WTC11 (cell line): ENCODE data around the gene GMIP. TPM values are rescaled to one million over a fixed set of nuclear protein-coding genes. Genes with fewer than 3 reads are reported as not detected.

Experiments
- ATAC-seq: fragments of 200-7000 bp; cut with Tn5 transposase; 2 replicates; pipeline ENCODE4 v1.10.0; 2021; ENCODE audit warnings: mild to moderate bottlenecking, moderate library complexity
- CTCF ChIA-PET: fragments of 300-600 bp; sonication (Branson Sonifier 250); formaldehyde crosslinking; loops from one replicate; lab custom pipeline; 2021; ENCODE audit warnings: antibody characterized with exemption; lab: Charles Lee
- POLR2A ChIA-PET: fragments of 350-600 bp; sonication (Branson Sonifier 250); formaldehyde crosslinking; loops from one replicate; lab custom pipeline; 2021; ENCODE audit warnings: antibody characterized with exemption; lab: Charles Lee
- DNase-seq: peaks from one replicate; pipeline ENCODE4 v3.0.0; 2021; ENCODE audit warnings: low spot score
- H3K27ac Mint-ChIP-seq: 2 replicates; pipeline ENCODE4 v1.8.0; 2021; ENCODE audit warnings: mixed read lengths
- H3K27me3 Mint-ChIP-seq: 2 replicates; pipeline ENCODE4 v1.8.0; 2021; ENCODE audit warnings: low read depth, mild to moderate bottlenecking, moderate library complexity, mixed read lengths
- H3K36me3 Mint-ChIP-seq: 2 replicates; pipeline ENCODE4 v1.8.0; 2021; ENCODE audit warnings: mixed read lengths
- H3K4me1 Mint-ChIP-seq: 2 replicates; pipeline ENCODE4 v1.8.0; 2022; ENCODE audit warnings: mixed read lengths
- H3K4me3 Mint-ChIP-seq: 2 replicates; pipeline ENCODE4 v1.8.0; 2021; ENCODE audit warnings: mild to moderate bottlenecking, moderate library complexity, mixed read lengths
- H3K9me3 Mint-ChIP-seq: 2 replicates; pipeline ENCODE4 v1.8.0; 2021; ENCODE audit warnings: mixed read lengths
- AFF4 ChIP-seq: sonication (generic); formaldehyde crosslinking; IDR thresholded peaks from 2 replicates; pipeline ENCODE4 v1.8.1; 2023; ENCODE audit warnings: mild to moderate bottlenecking, missing genetic modification reagents, borderline replicate concordance
- ATF1 ChIP-seq: sonication (generic); formaldehyde crosslinking; IDR thresholded peaks from 2 replicates; pipeline ENCODE4 v1.8.1; 2023; ENCODE audit warnings: mild to moderate bottlenecking, moderate library complexity, missing genetic modification reagents
- CREB1 ChIP-seq: sonication (generic); formaldehyde crosslinking; IDR thresholded peaks from 2 replicates; pipeline ENCODE4 v1.8.0; 2023; ENCODE audit warnings: mild to moderate bottlenecking, missing genetic modification reagents
- EMX1 ChIP-seq: fragments of 250-450 bp; sonication (Bioruptor Pico); IDR thresholded peaks from 2 replicates; pipeline ENCODE4 v1.8.0; 2021; ENCODE audit warnings: mild to moderate bottlenecking
- ETV6 ChIP-seq: sonication (generic); formaldehyde crosslinking; IDR thresholded peaks from 2 replicates; pipeline ENCODE4 v1.8.1; 2022; ENCODE audit warnings: mild to moderate bottlenecking, missing genetic modification reagents
- FOXP1 ChIP-seq: sonication (generic); formaldehyde crosslinking; IDR thresholded peaks from 2 replicates; pipeline ENCODE4 v1.8.0; 2022; ENCODE audit warnings: missing genetic modification reagents, mild to moderate bottlenecking, moderate library complexity, borderline replicate concordance
- GRHL2 ChIP-seq: fragments of 250-450 bp; sonication (Bioruptor Pico); IDR thresholded peaks from 2 replicates; pipeline ENCODE4 v1.8.0; 2022; ENCODE audit warnings: mild to moderate bottlenecking, moderate library complexity; ENCODE audit not compliant: insufficient replicate concordance, severe bottlenecking
- MXD4 ChIP-seq: fragments of 250-450 bp; sonication (Bioruptor Pico); IDR thresholded peaks from 2 replicates; pipeline ENCODE4 v1.8.0; 2021; ENCODE audit warnings: mild to moderate bottlenecking, moderate library complexity, borderline replicate concordance
- NR1H2 ChIP-seq: sonication (generic); formaldehyde crosslinking; IDR thresholded peaks from 2 replicates; pipeline ENCODE4 v1.9.0; 2021; ENCODE audit warnings: mild to moderate bottlenecking, moderate library complexity, missing genetic modification reagents
- NR3C1 ChIP-seq: sonication (generic); formaldehyde crosslinking; conservative IDR thresholded peaks from 2 replicates; pipeline ENCODE4 v1.8.1; 2023; ENCODE audit warnings: low read depth, mild to moderate bottlenecking, missing genetic modification reagents
- SMAD3 ChIP-seq: sonication (generic); formaldehyde crosslinking; IDR thresholded peaks from 2 replicates; pipeline ENCODE4 v1.8.0; 2022; ENCODE audit warnings: missing genetic modification reagents, mild to moderate bottlenecking, borderline replicate concordance
- SOX15 ChIP-seq: fragments of 250-450 bp; sonication (Bioruptor Pico); IDR thresholded peaks from 2 replicates; pipeline ENCODE4 v1.9.0; 2021; ENCODE audit warnings: mild to moderate bottlenecking
- TCF7 ChIP-seq: sonication (generic); formaldehyde crosslinking; IDR thresholded peaks from 2 replicates; pipeline ENCODE4 v1.8.0; 2022; ENCODE audit warnings: mild to moderate bottlenecking, low read depth, missing genetic modification reagents, moderate library complexity
- TEAD1 ChIP-seq: sonication (generic); formaldehyde crosslinking; IDR thresholded peaks from 2 replicates; pipeline ENCODE4 v1.8.0; 2022; ENCODE audit warnings: mild to moderate bottlenecking, missing genetic modification reagents
- TEAD4 ChIP-seq: sonication (generic); formaldehyde crosslinking; IDR thresholded peaks from 2 replicates; pipeline ENCODE4 v1.8.0; 2022; ENCODE audit warnings: mild to moderate bottlenecking, missing genetic modification reagents
- TP53 ChIP-seq: sonication (generic); formaldehyde crosslinking; IDR thresholded peaks from 2 replicates; pipeline ENCODE4 v1.8.1; 2023; ENCODE audit warnings: mild to moderate bottlenecking, missing genetic modification reagents
- ZBTB43 ChIP-seq: sonication (generic); formaldehyde crosslinking; IDR thresholded peaks from 2 replicates; pipeline ENCODE4 v1.8.1; 2023; ENCODE audit warnings: mild to moderate bottlenecking, missing genetic modification reagents
- ZNF416 ChIP-seq: fragments of 250-450 bp; sonication (Bioruptor Pico); IDR thresholded peaks from 2 replicates; pipeline ENCODE4 v1.9.0; 2021; ENCODE audit warnings: mild to moderate bottlenecking, inconsistent platforms
- ZNF423 ChIP-seq: fragments of 250-450 bp; sonication (Bioruptor Pico); IDR thresholded peaks from 2 replicates; pipeline ENCODE4 v2.1.2; 2022; ENCODE audit warnings: mild to moderate bottlenecking, moderate library complexity
- ZSCAN18 ChIP-seq: fragments of 250-450 bp; sonication (Bioruptor Pico); IDR thresholded peaks from 2 replicates; pipeline ENCODE4 v2.1.2; 2022; ENCODE audit warnings: mild to moderate bottlenecking, moderate library complexity
- total RNA-seq: library from RNA; stranded (reverse); gene quantifications from 3 replicates; pipeline ENCODE4 v1.2.3, GENCODE V29; 2021
- TF ChIP-seq, protein P1 (sequence below): sonication (generic); formaldehyde crosslinking; IDR thresholded peaks from 2 replicates; pipeline ENCODE4 v1.8.0; 2022; ENCODE audit warnings: mild to moderate bottlenecking, missing genetic modification reagents
- TF ChIP-seq, protein P2 (sequence below): sonication (generic); formaldehyde crosslinking; IDR thresholded peaks from 2 replicates; pipeline ENCODE4 v1.8.0; 2022; ENCODE audit warnings: mild to moderate bottlenecking, missing genetic modification reagents
- TF ChIP-seq, protein P3 (sequence below): sonication (generic); formaldehyde crosslinking; conservative IDR thresholded peaks from 2 replicates; pipeline ENCODE4 v1.8.1; 2023; ENCODE audit warnings: mild to moderate bottlenecking, low read depth, missing genetic modification reagents, moderate library complexity

The GMIP gene
- total RNA-seq, 1 experiment from 2014 or later, result 23.0 TPM

- TF ChIP-seq NR3C1 (CRISPR knock-in tag) (no peak), SOX15 (CRISPR knock-in tag) (no peak), TCF7 (no peak), ETV6 (CRISPR knock-in tag) (no peak), FOXP1 (CRISPR knock-in tag) (no peak), CREB1 (no peak), ZNF416 (CRISPR knock-in tag) (no peak), MXD4 (no peak), TP53 (CRISPR knock-in tag) (no peak)
- TF ChIP-seq, protein P1, sequence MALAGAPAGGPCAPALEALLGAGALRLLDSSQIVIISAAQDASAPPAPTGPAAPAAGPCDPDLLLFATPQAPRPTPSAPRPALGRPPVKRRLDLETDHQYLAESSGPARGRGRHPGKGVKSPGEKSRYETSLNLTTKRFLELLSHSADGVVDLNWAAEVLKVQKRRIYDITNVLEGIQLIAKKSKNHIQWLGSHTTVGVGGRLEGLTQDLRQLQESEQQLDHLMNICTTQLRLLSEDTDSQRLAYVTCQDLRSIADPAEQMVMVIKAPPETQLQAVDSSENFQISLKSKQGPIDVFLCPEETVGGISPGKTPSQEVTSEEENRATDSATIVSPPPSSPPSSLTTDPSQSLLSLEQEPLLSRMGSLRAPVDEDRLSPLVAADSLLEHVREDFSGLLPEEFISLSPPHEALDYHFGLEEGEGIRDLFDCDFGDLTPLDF, result no peak
- TF ChIP-seq, all 79 proteins: peak for 0
Observed at GRCh38 chr19:19630426-19630825, 13.0 kb downstream of the GMIP start (continued).

DNA sequence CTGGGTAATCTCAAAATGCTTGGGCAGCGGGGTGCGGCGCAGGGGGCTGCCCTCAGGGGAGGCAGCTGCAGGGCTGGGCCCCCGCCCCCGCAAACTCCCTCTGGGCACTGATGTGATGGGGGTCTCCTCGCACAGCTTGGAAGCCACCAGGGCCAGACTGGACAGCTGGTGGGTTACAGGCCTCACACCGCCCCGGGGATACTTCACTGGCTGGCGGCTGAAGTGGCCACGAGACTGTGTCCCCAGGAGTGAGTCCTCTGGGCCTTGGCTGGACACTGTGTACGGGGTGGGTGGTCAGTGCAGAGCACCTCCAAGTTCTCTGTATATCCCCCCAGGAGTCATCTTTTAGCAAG is 13.4 kb downstream of the GMIP start:
- H3K36me3 Mint-ChIP-seq, result peaks cover 20% of the 10 kb centered on the region
- DNase-seq, result no peak
- H3K27ac Mint-ChIP-seq, result no peak overlapping the region
- peaks cover 17% of the 10 kb centered on the region for H3K4me1 Mint-ChIP-seq
- H3K27me3 Mint-ChIP-seq, result no peaks in the 10 kb centered on the region; the same call in 1 of the 2 replicates
- H3K9me3 Mint-ChIP-seq, result no peaks in the 10 kb centered on the region
- ChIA-PET CTCF (no interaction called here), POLR2A (no interaction called here)
- ATAC-seq, result no peak
- H3K4me3 Mint-ChIP-seq, result no peak overlapping the region
- TF ChIP-seq GRHL2 (no peak), EMX1 (CRISPR knock-in tag) (no peak), ZBTB43 (no peak), ZSCAN18 (CRISPR knock-in tag) (no peak), TEAD1 (CRISPR knock-in tag) (no peak)

GRCh38 chr19:19628501-19629134 is 14.8 kb downstream of the GMIP start:
- ATAC-seq (peak; percentile 83), DNase-seq (peak; percentile 91)
- Mint-ChIP-seq H3K36me3 (peaks cover 23% of the 10 kb centered on the region), H3K4me1 (peaks cover 17% of the 10 kb centered on the region), H3K4me3 (peak overlapping the region; percentile 79), H3K27ac (peak overlapping the region; percentile 98), H3K9me3 (no peaks in the 10 kb centered on the region), H3K27me3 (no peaks in the 10 kb centered on the region; the same call in 1 of the 2 replicates)
- CTCF ChIA-PET, result interaction anchor here (0.8 to 2.1 kb wide), 12 partner anchors 8 to 116 kb away, joined by 3 to 23 read pairs (median 6); partner anchors contain the start of genes GMIP and PBX4
- POLR2A ChIA-PET, result interaction anchor here (0.6 to 1.9 kb wide), 11 partner anchors 9 to 306 kb away, joined by 3 to 8 read pairs (median 4); partner anchors contain the start of genes ATP13A1, PBX4 and ZNF253
- TF ChIP-seq SMAD3 (CRISPR knock-in tag) (no peak), AFF4 (0 out of 2 replicates have a peak, but pooled peaks have one; percentile 40), TEAD4 (CRISPR knock-in tag) (no peak), NR1H2 (no peak), ATF1 (CRISPR knock-in tag) (0 out of 2 replicates have a peak, but pooled peaks have one; percentile 60), ZNF423 (peak; percentile 79)
- TF ChIP-seq, protein P2, sequence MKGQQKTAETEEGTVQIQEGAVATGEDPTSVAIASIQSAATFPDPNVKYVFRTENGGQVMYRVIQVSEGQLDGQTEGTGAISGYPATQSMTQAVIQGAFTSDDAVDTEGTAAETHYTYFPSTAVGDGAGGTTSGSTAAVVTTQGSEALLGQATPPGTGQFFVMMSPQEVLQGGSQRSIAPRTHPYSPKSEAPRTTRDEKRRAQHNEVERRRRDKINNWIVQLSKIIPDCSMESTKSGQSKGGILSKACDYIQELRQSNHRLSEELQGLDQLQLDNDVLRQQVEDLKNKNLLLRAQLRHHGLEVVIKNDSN (CRISPR knock-in tag), result 0 out of 2 replicates have a peak, but pooled peaks have one; percentile 14
- TF ChIP-seq, protein P3, sequence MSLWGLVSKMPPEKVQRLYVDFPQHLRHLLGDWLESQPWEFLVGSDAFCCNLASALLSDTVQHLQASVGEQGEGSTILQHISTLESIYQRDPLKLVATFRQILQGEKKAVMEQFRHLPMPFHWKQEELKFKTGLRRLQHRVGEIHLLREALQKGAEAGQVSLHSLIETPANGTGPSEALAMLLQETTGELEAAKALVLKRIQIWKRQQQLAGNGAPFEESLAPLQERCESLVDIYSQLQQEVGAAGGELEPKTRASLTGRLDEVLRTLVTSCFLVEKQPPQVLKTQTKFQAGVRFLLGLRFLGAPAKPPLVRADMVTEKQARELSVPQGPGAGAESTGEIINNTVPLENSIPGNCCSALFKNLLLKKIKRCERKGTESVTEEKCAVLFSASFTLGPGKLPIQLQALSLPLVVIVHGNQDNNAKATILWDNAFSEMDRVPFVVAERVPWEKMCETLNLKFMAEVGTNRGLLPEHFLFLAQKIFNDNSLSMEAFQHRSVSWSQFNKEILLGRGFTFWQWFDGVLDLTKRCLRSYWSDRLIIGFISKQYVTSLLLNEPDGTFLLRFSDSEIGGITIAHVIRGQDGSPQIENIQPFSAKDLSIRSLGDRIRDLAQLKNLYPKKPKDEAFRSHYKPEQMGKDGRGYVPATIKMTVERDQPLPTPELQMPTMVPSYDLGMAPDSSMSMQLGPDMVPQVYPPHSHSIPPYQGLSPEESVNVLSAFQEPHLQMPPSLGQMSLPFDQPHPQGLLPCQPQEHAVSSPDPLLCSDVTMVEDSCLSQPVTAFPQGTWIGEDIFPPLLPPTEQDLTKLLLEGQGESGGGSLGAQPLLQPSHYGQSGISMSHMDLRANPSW (CRISPR knock-in tag), result no peak
